PFSK-1 (cell line): ENCODE results near the gene HOXA6.

Experiments
- FOXP2 ChIP-seq: optimal IDR thresholded peaks from 2 replicates; pipeline ENCODE3; 2011; ENCODE audit warnings: borderline replicate concordance, control low read depth, inconsistent platforms; ENCODE audit not compliant: insufficient read depth; ENCODE audit errors: extremely low read length, extremely low read depth
- POLR2AphosphoS5 ChIP-seq: IDR thresholded peaks from 2 replicates; pipeline ENCODE4 v1.6.1; 2012; ENCODE audit warnings: low read depth, mild to moderate bottlenecking, control low read depth, low read length, moderate library complexity
- REST ChIP-seq, 2 experiments: IDR thresholded peaks; 2 replicates each; pipeline versions ENCODE4 v1.6.1 to v1.8.0; 2011 to 2012; ENCODE audit warnings: low read depth in 2 of 2, low read length in 2 of 2, control low read depth in 1 of 2, inconsistent platforms in 1 of 2, mild to moderate bottlenecking in 1 of 2, moderate library complexity in 1 of 2; ENCODE audit not compliant: insufficient read depth in 1 of 2
- SIN3A ChIP-seq: IDR thresholded peaks from 2 replicates; pipeline ENCODE4 v1.6.1; 2012; ENCODE audit warnings: mild to moderate bottlenecking, low read length, moderate library complexity, borderline replicate concordance; ENCODE audit not compliant: insufficient read depth
- TAF1 ChIP-seq: IDR thresholded peaks from 2 replicates; pipeline ENCODE4 v1.6.1; 2012; ENCODE audit warnings: low read length, control low read depth, borderline replicate concordance; ENCODE audit not compliant: insufficient read depth

HOXA6 gene

DNA sequence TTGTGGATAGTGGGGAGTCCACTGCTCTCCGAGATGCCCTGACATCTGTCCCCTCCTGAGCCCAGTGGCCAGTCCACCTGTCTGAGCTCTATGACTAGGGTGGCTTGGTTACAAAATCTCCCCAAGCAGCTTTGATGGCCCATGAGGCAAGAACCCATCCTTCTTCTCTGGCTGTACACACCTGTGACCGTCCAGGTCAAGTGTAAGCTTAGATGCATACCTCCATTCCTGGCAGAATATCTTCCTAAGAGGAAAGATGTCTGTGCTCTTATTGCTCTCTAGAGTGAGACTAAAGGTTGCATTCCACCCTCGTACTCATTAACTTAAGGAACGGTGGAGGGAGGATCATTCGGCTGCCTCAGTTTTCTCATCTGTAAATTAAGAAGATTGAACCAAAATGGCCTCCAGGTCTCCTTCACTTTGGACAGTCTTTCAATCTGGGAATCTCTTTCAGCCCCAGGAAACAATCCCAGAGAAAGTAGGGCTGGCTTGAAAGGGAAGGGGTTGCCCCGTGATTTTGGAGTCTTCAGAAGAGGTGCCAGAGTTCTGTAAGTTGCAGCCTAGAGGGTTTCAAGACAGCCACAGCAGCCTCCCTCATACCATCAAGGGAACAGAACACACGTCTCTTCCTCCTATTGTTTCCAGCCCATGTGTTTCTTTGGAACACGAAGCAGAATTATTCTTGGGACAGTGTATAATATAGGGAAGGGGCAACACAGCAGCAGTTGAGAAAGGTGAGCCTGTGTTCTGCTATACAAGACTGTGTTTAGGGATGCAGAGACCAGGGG, 22.5 kb downstream of the HOXA6 start:
- no peak for TF ChIP-seq TAF1
- TF ChIP-seq FOXP2 = no peak
- no peak for TF ChIP-seq SIN3A
- TF ChIP-seq POLR2AphosphoS5 = no peak

DNA sequence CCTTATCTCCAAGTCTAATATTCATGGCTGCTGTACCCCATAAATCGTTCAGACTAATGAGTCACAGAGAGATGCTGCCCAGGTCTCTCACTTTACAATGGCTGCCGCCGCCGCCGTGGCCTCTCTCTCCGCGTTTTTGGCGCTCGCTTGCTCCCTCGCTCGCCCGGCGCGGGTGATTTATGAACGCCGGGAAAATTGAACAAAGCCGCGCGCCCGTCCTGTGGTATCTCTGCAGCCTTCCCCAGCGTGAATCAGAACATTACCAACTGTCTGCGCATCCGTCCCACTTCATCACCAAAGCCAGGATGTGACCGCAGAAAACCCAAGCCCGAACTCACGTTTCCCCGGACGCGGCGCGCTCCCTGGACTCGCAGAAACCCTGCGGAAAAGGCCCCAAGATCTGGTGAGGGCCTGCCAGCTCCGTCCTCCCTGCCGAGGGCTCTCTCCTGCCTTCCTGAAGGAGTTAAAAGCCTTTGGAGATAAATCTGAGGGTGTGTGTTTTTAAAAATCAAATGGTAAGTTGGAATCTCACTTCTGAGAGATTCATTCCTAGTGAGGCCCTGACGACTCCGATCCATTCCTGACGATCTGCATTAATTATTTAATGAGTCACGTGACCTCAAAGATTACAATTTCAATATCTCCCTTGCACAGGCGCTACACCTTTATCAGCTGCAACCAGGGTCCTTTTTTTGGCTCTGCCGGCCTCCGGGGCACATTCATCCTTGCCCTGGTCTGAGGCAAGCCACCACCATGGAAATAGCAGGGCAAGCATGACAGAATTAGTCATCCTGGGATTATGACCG, 23.3 kb downstream of the HOXA6 start:
- TF ChIP-seq FOXP2 = no peak
- TF ChIP-seq SIN3A = no peak
- no peak for TF ChIP-seq REST (IDR thresholded peaks at IDR 0.05; ENCODE audit: insufficient read depth in 1 of 2, low read depth in 2 of 2, low read length in 2 of 2)
- no peak for TF ChIP-seq POLR2AphosphoS5
- no peak for TF ChIP-seq TAF1

GRCh38 chr7:27123477-27124053, 24.0 kb downstream of the HOXA6 start:
- TF ChIP-seq TAF1 (no peak), FOXP2 (no peak), SIN3A (no peak), POLR2AphosphoS5 (no peak), REST (IDR thresholded peaks at IDR 0.05; ENCODE audit: insufficient read depth in 1 of 2, low read depth in 2 of 2, low read length in 2 of 2) (no peak)

GRCh38 chr7:27123007-27123476, 24.5 kb downstream of the HOXA6 start:
- TF ChIP-seq REST (IDR thresholded peaks at IDR 0.05; ENCODE audit: insufficient read depth in 1 of 2, low read depth in 2 of 2, low read length in 2 of 2) = no peak
- no peak for TF ChIP-seq TAF1
- TF ChIP-seq POLR2AphosphoS5 = no peak
- TF ChIP-seq FOXP2 = no peak
- TF ChIP-seq SIN3A = no peak

- no peak for TF ChIP-seq SIN3A
- no peak for TF ChIP-seq POLR2AphosphoS5
- TF ChIP-seq REST (IDR thresholded peaks at IDR 0.05; ENCODE audit: insufficient read depth in 1 of 2, low read depth in 2 of 2, low read length in 2 of 2) = no peak
- no peak for TF ChIP-seq FOXP2
- no peak for TF ChIP-seq TAF1
Measured at GRCh38 chr7:27122077-27122910, 25.3 kb downstream of the HOXA6 start.
